HG03095 (cell line): ENCODE data around the gene PAM.
"Not testable (repeated sequence)": the region's sequence is repeated elsewhere in the genome, so short reads cannot be mapped to it uniquely, and the experiment has no call there.

ENCODE experiments used
- ATAC-seq: cut with Tn5 transposase; IDR thresholded peaks from one replicate; pipeline ENCODE4 v1.9.1; 2021; ENCODE audit warnings: moderate library complexity; ENCODE audit not compliant: unreplicated experiment

PAM gene

DNA sequence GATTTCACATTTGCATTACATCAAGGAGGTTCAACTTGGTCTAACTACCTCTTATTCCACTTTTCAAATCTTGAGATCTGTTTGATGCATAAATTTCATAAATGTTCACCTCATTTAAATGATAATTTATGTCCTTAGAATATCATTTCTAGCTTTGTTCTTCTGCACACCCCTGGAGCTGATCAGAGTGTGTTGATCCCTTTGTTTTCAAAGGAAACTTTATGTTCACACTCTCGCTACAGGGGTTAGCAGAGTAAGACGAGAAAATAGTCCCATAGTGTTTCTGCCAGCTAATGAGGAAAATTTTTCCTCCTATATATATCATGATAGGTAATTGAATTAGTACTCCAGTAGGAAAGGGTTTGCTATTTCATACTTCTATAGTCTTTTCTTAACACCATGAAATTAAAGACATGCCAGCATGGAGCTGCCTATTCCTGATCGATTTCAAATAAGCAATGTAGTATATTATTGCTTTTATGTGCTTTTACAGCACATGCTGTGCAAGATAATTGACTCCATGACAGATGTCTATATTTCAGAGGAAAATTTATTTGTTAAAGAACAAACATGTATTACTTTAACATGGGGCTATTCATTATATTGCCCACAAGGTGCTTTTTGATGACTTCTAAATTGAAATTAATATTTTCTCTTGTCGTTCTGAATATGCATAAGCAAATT, 4.8 kb upstream of the PAM start:
- ATAC-seq, result no peak

DNA sequence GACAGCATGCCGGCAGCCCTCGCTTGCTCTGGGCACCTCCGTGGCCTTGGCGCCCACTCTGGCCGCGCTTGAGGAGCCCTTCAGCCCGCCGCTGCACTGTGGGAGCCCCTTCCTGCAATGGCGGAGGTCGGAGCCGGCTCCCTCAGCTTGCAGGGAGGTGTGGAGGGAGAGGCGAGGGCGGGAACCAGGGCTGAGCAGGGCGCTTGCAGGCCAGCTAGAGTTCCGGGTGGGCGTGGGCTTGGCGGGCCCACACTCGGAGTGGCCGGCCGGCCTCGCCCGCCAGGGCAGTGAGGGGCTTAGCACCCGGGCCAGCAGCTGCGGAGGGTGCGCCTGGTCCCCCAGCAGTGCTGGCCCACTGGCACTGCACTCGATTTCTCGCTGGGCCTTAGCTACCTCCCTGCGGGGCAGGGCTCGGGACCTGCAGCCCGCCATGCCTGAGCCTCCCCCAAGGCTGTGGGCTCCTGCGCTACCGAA, 3.2 kb upstream of the PAM start:
- not testable (repeated sequence) for ATAC-seq

DNA sequence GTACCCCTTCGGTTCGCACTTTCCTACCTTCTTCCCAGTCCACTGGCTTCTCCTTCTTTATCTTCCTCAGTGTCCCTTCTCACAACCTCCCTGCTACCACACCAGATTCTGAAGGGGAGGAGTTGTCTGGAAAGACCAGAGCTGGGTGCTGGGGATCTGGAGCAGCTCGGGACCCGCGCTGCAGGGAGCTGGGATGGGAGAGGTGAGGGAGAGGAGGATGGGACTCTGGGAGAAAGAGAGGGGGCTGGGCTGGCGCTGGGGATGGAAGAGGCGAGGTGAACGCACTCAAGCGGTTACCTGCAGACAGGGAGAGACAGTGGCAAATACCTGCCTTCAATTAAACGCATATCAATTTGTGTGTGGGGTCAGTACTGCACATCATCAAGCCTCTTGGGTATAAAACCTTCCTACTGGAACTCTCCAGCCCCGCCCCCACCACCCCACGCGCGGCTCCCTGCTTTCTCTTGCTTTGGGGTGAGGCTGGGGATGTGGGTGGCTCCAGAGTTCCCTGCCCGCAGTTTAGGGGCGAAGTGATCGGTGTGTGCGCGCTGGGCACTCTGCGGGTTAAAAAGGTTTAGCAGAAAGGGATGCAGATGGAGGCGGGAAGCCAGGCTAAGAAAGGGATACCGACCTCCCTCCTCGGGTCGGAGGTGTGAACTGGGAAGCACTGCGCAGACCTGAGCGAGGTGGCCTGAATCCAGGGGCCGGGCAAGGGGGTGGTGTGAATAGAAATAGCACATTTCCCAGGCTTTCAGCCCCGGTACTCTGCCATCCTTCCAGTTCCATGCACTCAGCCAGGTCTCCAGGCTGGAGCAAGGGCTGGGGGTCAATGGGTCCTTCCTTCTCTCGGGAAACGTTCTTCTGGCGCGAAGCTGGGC, 977 bp upstream of the PAM start:
- ATAC-seq, result no peak

DNA sequence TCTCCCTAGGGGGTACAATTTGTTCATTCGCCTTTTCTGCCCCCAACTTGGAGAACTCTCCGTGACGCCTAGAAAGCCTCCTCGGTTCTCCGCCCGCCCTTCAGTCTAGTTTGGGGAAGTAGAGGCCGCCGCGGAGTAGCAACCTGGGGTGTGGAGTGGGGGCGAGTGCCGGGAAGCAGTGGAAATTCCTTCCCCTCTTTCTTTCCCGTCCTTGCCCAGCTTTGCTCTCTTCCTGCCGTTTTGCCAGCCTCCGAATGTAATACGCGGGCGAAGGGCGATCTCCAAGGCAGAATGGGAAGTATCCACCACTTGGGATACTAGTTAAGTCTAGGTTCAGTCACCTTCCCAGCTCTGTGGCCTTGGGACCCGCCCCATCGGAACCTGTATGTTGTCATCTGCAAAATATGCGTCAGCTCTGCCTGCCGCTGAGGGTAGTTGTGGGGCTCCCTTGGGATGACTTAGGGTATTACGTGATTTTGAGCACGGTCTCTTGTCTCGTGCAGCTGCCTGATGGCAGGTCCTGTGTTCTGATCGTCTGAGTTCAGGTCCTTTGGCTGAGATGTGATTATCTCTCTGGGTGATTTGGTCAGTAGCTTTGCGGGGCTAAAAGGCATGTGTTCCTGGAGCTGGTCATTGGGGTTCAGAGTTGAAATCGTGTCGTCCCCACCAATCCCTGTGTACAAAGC, 724 bp downstream of the PAM start:
- ATAC-seq, result peak; percentile 77

- no peak for ATAC-seq
Measured at GRCh38 chr5:102758576-102758975, 3.5 kb downstream of the PAM start.

GRCh38 chr5:102759289-102759688, 4.2 kb downstream of the PAM start:
- no peak for ATAC-seq

GRCh38 chr5:102759700-102760099, 4.6 kb downstream of the PAM start:
- ATAC-seq, result no peak

GRCh38 chr5:102760815-102761214, 5.7 kb downstream of the PAM start:
- ATAC-seq, result no peak

- peak; percentile 65 for ATAC-seq
Measured at GRCh38 chr5:102762095-102762534, 7.0 kb downstream of the PAM start.

DNA sequence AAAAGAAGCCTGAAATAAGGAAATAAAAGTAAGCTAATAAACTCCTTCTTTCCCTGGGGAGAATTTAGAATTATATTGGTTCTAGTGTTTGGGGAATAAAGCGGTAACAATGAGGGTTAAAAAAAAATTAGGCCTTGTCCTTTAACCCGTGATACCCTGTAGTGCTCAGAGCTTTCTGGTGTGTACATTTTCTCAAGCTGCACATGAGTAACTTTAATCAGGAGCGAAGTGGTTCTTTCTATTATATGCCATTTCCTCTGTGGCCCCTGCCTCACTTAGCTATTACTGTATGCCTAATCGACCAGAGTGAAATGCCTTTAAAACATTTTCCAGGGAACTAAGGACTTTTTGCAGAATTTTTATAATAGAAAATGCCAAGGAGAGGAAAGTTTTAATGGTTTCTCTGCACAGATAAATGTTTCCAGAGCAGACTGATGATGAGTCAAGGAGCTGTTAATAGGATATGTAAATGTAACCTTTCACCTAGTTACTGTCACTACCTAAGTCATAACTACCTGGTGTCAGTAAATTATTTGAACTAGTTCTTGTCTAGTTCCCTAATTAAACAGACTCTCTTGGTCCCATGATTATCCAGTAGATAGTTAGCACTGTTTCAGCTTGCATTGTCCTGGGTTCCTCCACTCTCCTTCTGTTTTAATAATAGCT, 7.6 kb downstream of the PAM start:
- ATAC-seq, result no peak

GRCh38 chr5:102763734-102764133, 8.6 kb downstream of the PAM start:
- no peak for ATAC-seq

DNA sequence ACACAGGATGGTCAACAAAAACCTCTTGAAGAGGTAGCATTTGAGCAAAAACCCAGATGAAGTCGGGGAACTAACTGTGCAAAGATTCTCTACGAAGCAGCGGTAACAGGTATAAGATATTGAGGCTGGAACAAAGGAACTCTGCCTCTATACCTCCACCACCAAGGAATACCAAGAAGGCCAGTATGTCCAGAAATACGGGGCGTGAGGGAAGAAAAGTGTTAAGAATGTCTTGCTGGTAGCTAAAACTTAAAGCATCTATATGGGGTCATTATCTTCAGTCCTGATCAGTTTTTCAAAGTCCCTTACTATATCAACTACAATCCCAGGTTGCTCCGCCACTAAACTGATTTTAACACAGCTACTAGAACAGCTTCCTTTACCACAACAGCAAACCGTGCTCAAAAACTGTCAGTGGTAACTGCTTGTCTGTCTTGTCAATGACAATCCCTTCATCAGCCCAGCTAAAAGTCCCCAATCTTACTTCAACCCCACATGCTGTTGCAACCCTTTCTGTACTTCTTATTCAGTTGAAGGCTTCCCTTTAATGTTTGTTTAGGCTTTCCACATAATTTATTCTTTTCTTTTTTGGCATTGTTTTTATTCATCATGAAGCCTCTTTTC, 9.4 kb downstream of the PAM start:
- no peak for ATAC-seq

DNA sequence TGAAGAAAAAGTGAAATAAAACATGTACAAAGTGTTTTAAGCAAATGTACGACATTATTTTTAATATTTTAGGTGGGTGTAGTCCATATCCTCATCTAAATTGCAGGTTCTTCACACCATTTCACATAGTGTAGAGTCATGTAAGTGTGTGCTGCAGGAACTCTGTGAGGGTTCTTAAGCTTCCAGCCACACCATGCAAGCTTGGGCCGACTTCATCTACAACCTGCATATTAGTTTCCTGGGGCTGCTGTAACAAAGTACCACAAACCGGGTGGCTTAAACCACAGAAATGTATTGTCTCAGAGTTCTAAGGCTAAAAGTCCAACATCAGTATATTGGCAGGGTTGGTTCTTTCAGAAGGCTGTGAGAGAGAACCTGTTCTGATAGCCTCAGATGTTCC, 10.2 kb downstream of the PAM start:
- no peak for ATAC-seq

DNA sequence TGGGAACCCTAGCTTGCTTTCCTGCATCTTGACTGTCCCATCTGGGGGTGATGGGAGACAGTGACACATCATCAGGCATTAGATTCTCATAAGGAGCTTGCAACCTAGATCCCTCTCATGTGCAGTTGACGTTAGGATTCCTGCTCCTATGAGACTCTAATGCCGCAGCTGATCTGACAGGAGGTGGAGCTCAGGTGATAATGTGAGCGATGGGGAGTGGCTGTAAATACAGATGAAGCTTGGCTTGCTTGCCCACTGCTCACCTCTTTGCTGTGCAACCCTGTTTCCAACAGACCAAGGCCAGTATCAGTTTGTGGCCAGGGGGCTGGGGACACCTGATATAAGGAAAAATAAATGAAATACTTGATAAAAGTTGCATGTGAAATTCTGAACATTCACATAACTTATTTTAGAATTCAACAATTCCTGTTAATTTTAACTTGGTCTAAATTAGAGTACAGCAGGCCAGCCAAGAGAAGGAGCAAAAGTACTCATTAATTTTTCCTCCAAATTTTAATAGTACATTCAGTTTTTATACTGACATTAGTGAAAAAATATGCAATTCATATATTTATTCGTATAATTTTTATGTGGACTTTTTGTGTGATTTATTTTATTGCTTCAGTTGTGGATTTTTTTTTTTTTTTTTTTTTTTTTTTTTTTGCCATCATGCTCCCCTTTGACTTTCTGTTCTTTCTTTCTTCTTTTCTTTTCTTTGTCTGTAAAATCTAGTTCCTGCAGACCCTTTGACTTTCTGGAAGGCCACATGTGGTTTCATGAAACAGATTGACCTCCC, 11.4 kb downstream of the PAM start:
- no peak for ATAC-seq

- ATAC-seq, result no peak
Measured at GRCh38 chr5:102767862-102768261, 12.8 kb downstream of the PAM start.

DNA sequence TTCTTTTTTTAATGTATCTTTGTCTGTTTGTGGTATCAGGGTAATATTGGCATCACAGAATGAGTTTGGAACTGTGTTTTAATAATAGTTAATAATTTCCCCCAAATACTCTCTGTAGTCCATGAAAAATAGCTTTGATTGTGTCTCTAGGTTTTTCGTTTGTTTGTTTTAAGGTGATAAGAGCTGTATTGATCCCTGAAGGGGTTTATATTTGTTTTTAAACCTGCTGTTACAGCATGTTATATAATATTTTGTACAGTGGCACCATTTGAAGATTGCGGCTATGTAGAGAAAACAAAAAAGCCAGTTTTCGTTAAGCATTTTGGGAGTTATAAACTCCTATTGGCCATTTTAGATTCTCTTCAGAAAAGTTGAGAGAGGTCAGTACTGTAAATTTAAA, 15.7 kb downstream of the PAM start:
- ATAC-seq, result no peak

DNA sequence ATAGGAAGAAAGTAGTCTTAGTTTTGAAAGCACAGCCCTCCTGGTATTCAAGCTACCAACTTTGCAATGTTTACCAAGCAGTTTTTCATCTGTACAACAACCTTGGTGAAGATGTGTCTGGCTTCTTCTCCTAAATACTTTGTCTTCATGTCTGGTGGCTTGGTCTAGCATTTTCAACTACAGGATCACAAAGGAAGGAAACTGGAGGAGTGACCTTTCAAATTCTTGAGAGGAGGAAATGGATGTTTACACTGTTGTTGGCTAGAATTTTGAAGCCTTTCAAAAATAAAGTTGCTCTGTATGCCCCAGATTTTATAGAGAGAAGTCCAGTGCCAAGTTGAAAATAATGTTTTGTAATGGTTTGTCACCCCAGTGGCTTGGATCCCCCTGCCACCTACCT, 16.3 kb downstream of the PAM start:
- no peak for ATAC-seq

- no peak for ATAC-seq
Measured at GRCh38 chr5:102772273-102772672, 17.2 kb downstream of the PAM start.

GRCh38 chr5:102773133-102773532, 18.0 kb downstream of the PAM start:
- no peak for ATAC-seq

DNA sequence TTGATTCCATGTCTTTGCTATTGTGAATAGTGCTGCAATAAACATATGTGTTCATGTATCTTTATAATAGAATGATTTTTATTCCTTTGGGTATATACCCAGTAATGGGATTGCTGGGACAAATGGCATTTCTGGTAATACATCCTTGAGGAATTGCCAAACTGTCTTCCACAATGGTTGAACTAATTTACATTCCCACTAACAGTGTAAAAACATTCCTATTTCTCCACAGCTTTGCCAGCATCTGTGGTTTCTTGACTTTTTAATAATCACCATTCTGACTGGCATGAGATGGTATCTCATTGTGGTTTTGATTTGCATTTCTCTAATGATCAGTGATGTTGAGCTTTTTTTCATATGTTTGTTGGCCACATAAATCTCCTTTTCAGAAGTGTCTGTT, 20.7 kb downstream of the PAM start:
- not testable (repeated sequence) for ATAC-seq
